Thyroid gland (tissue), 4 donors: ENCODE measurements around the gene RFPL4AL1. TPM values are rescaled to one million over a fixed set of nuclear protein-coding genes. Genes with fewer than 3 reads are reported as not detected.

ENCODE experiments used
- DNase-seq, 2 donors: peaks; one replicate each; pipeline ENCODE4 v3.0.0-alpha.2; 2019
- H3K27ac ChIP-seq, 3 donors: fragments of 200-600 bp; sonication (generic); 1 replicate in 2 of 3; 2 replicates in 1 of 3; pipeline ENCODE4 v1.5.1; 2016 to 2019; ENCODE audit warnings: mild to moderate bottlenecking in 1 of 3, moderate library complexity in 1 of 3
- H3K27me3 ChIP-seq: fragments of 200-600 bp; sonication (generic); one replicate; pipeline ENCODE4 v1.5.1; 2019
- H3K36me3 ChIP-seq, 2 donors: fragments of 200-600 bp; sonication (generic); one replicate each; pipeline ENCODE4 v1.5.1; 2016 to 2019
- H3K4me1 ChIP-seq, 2 donors: fragments of 200-600 bp; sonication (generic); one replicate each; pipeline ENCODE4 v1.5.1; 2017 to 2019
- H3K4me3 ChIP-seq, 3 donors: fragments of 200-600 bp; sonication (generic); replicated peaks in 1 of 3; 1 replicate in 2 of 3; 2 replicates in 1 of 3; pipeline ENCODE4 v1.5.1; 2016; ENCODE audit warnings: mild to moderate bottlenecking in 1 of 3
- H3K9me3 ChIP-seq: fragments of 200-600 bp; sonication (generic); one replicate; pipeline ENCODE4 v1.5.1; 2017
- CTCF ChIP-seq, 6 experiments: fragments of 200-600 bp in 3 of 6; fragments of 450-650 bp in 3 of 6; sonication (generic) in 3 of 6; IDR thresholded peaks; one replicate each; pipeline ENCODE4 v1.5.1; 2016 to 2019; ENCODE audit warnings: antibody characterized with exemption in 6 of 6, mild to moderate bottlenecking in 2 of 6, inconsistent platforms in 1 of 6, moderate library complexity in 1 of 6
- POLR2A ChIP-seq, 2 donors: fragments of 450-650 bp; IDR thresholded peaks; one replicate each; pipeline ENCODE4 v1.6.1; 2017; ENCODE audit warnings: antibody characterized with exemption in 2 of 2, mild to moderate bottlenecking in 2 of 2, moderate library complexity in 1 of 2
- WGBS, 2 donors: methylation state at CpG; one replicate each; pipeline ENCODE4 v1.1.5; 2017; 5-methylcytosine and 5-hydroxymethylcytosine counted together
- intact Hi-C: fragments of 100-400 bp; cut with DNase I; formaldehyde crosslinking; loops from one replicate; pipeline ENCODE4 v1.15.1; 2023
- total RNA-seq, 4 donors: library from RNA; depleted of rRNA; stranded (reverse); fragments of >200 nt; gene quantifications; one replicate each; pipeline ENCODE4 v1.2.3, GENCODE V29; 2016

RFPL4AL1 gene
- total RNA-seq, 4 donors from 2014 or later = 0.33 TPM; not detected in 3

GRCh38 chr19:55811340-55811739 lies 42.4 kb downstream of the RFPL4AL1 start:
- no peaks in the 10 kb centered on the region for H3K9me3 ChIP-seq
- TF ChIP-seq CTCF (IDR thresholded peaks at IDR 0.05) = no peak
- TF ChIP-seq POLR2A (IDR thresholded peaks at IDR 0.05) = no peak
- intact Hi-C loops = no loop called here
- H3K36me3 ChIP-seq = no peaks in the 10 kb centered on the region
- 68% methylated on average over 3 of the region's 3 CpGs for WGBS, 2 donors
- DNase-seq = no peak
- no peaks in the 10 kb centered on the region for H3K27me3 ChIP-seq
- no peaks in the 10 kb centered on the region for H3K4me1 ChIP-seq
- no peak overlapping the region for H3K4me3 ChIP-seq
- H3K27ac ChIP-seq = no peak overlapping the region

GRCh38 chr19:55812449-55812848 lies 43.5 kb downstream of the RFPL4AL1 start:
- WGBS, 2 donors = 54 to 59% methylated on average over 7 of the region's 7 CpGs
- Histone ChIP-seq H3K27me3 (no peaks in the 10 kb centered on the region), H3K4me3 (no peak overlapping the region)

GRCh38 chr19:55813906-55814305 lies 45.0 kb downstream of the RFPL4AL1 start:
- H3K27me3 ChIP-seq = no peaks in the 10 kb centered on the region
- no peak overlapping the region for H3K27ac ChIP-seq
- TF ChIP-seq POLR2A (IDR thresholded peaks at IDR 0.05) (no peak), CTCF (IDR thresholded peaks at IDR 0.05) (no peak)
- WGBS, 2 donors = 89 to 99% methylated on average over 5 of the region's 5 CpGs
- no peaks in the 10 kb centered on the region for H3K4me1 ChIP-seq
- H3K9me3 ChIP-seq = no peaks in the 10 kb centered on the region
- intact Hi-C loops = no loop called here
- no peak overlapping the region for H3K4me3 ChIP-seq
- DNase-seq = no peak
- H3K36me3 ChIP-seq = no peaks in the 10 kb centered on the region

More at GRCh38 chr19:55812449-55812848, 43.5 kb downstream of the RFPL4AL1 start:
- DNase-seq = no peak
- no peak overlapping the region for H3K27ac ChIP-seq
- no peaks in the 10 kb centered on the region for H3K4me1 ChIP-seq
- TF ChIP-seq CTCF (IDR thresholded peaks at IDR 0.05) (no peak), POLR2A (IDR thresholded peaks at IDR 0.05) (no peak)
- H3K9me3 ChIP-seq = no peaks in the 10 kb centered on the region
- intact Hi-C loops = no loop called here
- H3K36me3 ChIP-seq = no peaks in the 10 kb centered on the region

- Histone ChIP-seq H3K4me3 (no peak overlapping the region), H3K9me3 (no peaks in the 10 kb centered on the region), H3K27ac (no peak overlapping the region), H3K27me3 (no peaks in the 10 kb centered on the region), H3K36me3 (no peaks in the 10 kb centered on the region), H3K4me1 (no peaks in the 10 kb centered on the region)
- no peak for DNase-seq
- WGBS, 2 donors = 29 to 31% methylated on average over 3 of the region's 3 CpGs
- no peak for TF ChIP-seq POLR2A (IDR thresholded peaks at IDR 0.05)
- TF ChIP-seq CTCF (IDR thresholded peaks at IDR 0.05) = no peak
- intact Hi-C loops = no loop called here
Observed at GRCh38 chr19:55820037-55820436, 51.1 kb downstream of the RFPL4AL1 start.

Other genes starting within 250 kb of the RFPL4AL1 start
- not detected for gene SBK2, start 232.0 kb upstream of the RFPL4AL1 start, total RNA-seq
- gene SBK3, start 223.6 kb upstream of the RFPL4AL1 start, total RNA-seq = 10 to 100 TPM in 1 of 4 donors, under 1 TPM in 1, not detected in 2; 0.94 to 14.8 TPM
- gene ZNF579, start 188.3 kb upstream of the RFPL4AL1 start, total RNA-seq = 1 to 10 TPM; 4.0 to 7.5 (median 6.6) TPM
- gene FIZ1, start 169.6 kb upstream of the RFPL4AL1 start, total RNA-seq = 10 to 100 TPM in 3 of 4 donors, 1 to 10 TPM in 1; 9.0 to 18.5 (median 14.0) TPM
- gene ZNF524, start 168.8 kb upstream of the RFPL4AL1 start, total RNA-seq = 10 to 100 TPM; 13.0 to 34.2 (median 28.9) TPM
- gene ZNF865, start 163.5 kb upstream of the RFPL4AL1 start, total RNA-seq = 10 to 100 TPM in 2 of 4 donors, 1 to 10 TPM in 2; 5.5 to 12.6 (median 9.1) TPM
- gene ZNF784, start 144.6 kb upstream of the RFPL4AL1 start, total RNA-seq = 10 to 100 TPM in 1 of 4 donors, 1 to 10 TPM in 3; 5.1 to 10.0 (median 8.7) TPM
- gene ZNF580, start 128.1 kb upstream of the RFPL4AL1 start, total RNA-seq = 10 to 100 TPM; 29.9 to 61.1 (median 44.8) TPM
- 10 to 100 TPM; 11.1 to 23.9 (median 15.8) TPM for gene ZNF581, start 125.5 kb upstream of the RFPL4AL1 start, total RNA-seq
- gene CCDC106, start 120.9 kb upstream of the RFPL4AL1 start, total RNA-seq = 10 to 100 TPM; 11.2 to 23.2 (median 20.7) TPM
- 100 to 1,000 TPM in 1 of 4 donors, 10 to 100 TPM in 3; 68.4 to 115 (median 85.7) TPM for gene U2AF2, start 114.1 kb upstream of the RFPL4AL1 start, total RNA-seq
- 100 to 1,000 TPM in 1 of 4 donors, 10 to 100 TPM in 3; 34.8 to 102 (median 72.2) TPM for gene EPN1, start 93.9 kb upstream of the RFPL4AL1 start, total RNA-seq
- gene NLRP9, start 30.7 kb upstream of the RFPL4AL1 start, total RNA-seq = not detected
- not detected for gene RFPL4A, start 10.0 kb upstream of the RFPL4AL1 start, total RNA-seq
- gene NLRP11, start 62.9 kb downstream of the RFPL4AL1 start, total RNA-seq = not detected
- gene NLRP4, start 67.4 kb downstream of the RFPL4AL1 start, total RNA-seq = not detected
- not detected for gene NLRP13, start 163.2 kb downstream of the RFPL4AL1 start, total RNA-seq
- gene NLRP8, start 178.7 kb downstream of the RFPL4AL1 start, total RNA-seq = not detected
- not detected for gene NLRP5, start 217.7 kb downstream of the RFPL4AL1 start, total RNA-seq